HK-2 (cell line): ENCODE data around the gene FBXO5.
"Not testable (repeated sequence)": the region's sequence is repeated elsewhere in the genome, so short reads cannot be mapped to it uniquely, and the experiment has no call there.

Experiments used
- DNase-seq: peaks from one replicate; pipeline ENCODE4 v3.0.0-alpha.2; 2018; ENCODE audit not compliant: unreplicated experiment

The FBXO5 gene

DNA sequence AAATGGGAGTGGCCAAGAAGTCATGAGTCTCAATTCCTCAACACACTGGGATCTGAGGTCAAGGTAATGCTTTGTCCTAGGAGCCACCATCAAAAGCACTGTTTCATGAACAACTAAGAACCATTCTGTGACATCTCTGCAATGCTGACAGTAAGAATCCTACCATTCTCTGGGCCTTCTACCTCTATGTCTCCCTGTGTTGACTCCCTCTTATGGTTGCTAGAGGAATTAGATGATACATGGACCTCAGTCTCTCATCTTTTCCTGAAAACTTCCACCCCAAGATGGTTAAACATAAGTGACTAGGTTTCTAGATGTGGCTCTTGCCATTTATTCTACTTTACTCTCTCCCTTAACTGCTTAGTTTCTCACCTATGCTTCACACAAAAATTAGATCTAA lies 10.6 kb upstream of the FBXO5 start:
- DNase-seq: no peak

DNA sequence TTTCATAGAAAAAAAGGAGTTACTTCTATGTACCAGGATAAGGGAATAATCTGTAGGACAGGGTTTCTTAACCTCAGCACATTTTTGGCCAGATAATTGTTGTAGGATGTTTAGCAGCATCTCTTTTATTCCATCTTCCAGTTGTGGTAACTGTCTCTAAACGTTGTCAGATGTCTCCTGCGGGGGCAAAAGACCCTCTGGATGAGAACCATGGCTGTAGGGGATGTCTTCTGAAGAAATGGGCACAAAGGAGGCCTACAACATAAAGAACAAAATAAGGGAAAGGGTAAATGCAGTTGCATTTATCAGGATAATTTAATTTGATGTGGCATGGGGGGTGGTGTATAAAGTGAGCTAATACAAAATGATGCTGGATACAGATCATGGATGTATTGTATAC lies 4.1 kb upstream of the FBXO5 start:
- no peak for DNase-seq

DNA sequence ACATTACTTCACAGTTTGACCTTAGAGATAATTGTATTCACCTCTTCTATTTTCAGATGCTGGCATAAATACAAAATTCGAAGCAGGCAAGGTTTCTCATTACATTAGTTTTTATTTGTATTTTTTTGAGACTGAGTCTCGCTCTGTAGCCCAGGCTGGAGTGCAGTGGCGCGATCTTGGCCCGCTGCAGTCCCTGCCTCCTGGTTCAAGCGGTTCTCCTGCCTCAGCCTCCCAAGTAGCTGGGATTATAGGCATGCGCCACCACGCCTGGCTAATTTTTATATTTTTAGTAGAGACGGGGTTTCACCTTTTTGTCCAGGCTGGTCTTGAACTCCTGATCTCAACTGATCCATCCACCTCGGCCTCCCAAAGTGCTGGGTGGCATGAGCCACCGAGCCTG lies 2.5 kb upstream of the FBXO5 start:
- not testable (repeated sequence) for DNase-seq

DNA sequence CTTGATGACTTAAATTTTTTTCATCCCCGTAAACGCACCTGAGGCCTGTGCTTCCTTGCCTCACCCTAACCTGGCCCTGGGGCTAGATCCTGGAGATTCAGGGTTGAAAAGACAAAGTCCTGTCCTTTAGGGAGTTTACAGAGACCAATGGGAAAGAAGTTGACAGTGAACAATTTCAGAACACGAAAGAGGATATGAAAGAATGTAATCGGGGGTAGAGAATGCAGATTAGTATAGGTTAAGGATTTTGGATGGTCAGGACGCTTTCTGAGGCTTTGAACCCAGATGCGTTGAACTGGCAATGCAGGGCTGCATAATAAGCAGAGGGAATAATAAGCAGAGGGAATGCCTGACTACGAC lies 1.7 kb upstream of the FBXO5 start:
- DNase-seq: no peak

DNA sequence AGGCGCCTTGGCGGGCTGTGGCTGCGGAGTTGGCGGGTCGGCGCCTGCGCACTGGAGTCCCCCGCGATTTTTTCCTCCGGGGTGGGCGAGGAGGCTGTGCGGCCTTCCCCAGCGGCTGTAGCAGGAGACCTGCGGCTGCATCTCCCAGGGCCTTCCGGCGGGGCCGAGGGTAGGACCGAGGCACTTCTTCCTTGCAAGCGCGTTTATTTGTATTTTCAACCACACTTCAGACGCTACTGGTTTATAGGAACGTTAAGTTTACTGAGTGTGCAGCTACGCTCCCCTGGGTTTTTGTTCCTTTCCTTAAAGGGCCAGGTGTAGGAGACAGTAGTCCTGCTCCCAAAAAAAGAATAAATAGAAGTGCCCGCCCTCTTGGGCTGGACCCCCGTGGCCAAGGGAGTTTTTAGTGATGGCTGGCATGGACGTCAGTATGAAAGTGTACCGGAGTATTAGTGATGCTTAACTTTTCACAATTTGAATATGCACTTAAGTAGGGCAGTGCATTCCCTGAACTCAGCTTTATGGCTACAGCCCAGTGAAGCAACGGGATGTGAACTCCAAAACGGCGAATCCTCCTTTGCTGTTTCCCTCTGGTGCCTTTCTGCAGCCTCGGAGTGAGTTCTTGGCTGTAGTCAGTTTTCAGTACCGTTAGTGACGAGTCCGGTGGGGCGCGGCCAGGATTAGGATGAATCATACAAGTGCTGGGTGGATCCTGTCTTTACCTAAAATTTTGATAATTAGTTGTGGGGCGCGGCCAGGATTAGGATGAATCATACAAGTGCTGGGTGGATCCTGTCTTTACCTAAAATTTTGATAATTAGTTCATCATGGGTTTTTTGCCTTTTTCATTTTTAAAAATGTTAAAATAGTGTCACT lies 1.0 kb upstream of the FBXO5 start:
- DNase-seq: peak; percentile 69

DNA sequence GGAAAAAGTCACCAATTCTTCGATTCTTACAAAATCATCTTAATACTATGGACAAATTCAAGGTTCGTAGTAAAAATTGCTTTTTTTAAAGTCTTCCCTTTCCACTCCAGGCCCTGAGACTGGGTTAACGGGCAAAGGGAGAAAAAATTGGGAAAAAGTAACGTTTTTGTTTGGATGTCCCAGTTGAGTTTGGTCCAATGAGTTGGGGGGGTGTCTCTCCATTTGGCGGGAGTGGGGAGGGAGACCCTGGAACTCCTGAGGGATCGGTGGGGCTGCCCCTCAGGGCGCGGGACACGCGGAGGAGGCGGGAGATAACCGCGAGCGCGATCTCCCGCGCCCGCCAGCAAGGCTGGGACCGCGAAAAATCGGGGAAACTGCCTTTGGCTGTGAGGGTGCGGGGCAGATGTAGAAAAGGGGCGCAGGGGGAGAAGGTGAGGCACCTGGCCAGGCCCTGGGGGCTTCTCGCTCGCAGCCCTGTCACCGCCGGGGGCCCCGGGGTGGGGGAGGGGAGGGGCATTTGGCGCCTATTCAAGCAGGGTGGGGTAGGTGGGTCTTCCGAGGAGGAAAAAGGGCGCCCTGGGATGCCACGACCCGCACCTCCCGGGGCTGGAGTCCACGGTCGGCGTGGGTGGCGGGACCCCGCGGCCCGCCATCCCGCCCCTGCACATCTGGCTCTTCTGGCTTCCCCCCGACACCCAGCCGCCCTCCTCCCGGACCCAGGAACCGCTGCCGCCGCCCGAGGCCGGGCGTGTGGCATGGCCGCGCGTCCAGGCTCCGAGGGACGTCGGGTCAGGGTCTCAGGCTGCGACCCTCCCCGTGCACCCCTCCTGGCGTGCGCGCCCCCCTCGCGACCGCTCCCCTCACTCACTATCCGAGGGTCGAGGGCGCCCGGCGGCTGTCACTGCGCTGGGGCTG lies 595 bp downstream of the FBXO5 start:
- DNase-seq: peak; percentile 27

DNA sequence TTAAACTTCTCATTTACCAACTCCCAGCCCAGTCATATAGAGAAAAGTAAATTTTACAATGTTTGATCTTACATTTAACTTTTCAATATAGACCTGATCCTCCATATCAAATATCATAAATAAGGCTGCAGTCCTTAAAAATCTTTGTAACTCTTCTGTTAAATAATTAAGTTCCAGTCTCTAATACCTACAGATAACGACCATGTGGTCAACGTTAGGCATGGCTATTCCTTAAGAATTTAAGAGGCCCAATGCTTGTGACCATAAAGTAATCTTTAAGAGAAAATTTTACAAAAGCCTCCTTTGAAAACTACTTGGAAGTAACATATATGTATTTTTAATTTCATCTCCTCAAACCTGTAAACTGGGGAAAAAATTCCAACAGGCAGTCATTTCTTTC lies 1.6 kb downstream of the FBXO5 start:
- no peak for DNase-seq

DNA sequence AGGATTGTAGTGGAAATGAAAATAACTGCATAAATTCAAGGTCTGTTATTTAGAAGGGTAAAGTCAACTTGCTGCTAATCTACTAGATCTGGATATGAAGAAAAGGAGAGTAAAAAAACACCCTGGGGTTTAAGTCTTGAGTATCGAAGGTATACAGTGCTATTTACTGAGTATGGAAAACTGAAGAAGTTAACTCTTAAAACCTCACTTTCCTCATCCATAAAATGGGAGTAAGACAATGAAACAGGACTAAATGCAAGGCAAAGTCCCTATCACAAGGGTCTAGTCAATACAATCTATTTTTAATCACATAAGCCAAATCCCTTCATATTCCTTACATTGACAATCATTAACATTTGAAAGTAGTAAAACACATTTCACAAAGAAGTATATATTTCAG lies 2.2 kb downstream of the FBXO5 start:
- no peak for DNase-seq

DNA sequence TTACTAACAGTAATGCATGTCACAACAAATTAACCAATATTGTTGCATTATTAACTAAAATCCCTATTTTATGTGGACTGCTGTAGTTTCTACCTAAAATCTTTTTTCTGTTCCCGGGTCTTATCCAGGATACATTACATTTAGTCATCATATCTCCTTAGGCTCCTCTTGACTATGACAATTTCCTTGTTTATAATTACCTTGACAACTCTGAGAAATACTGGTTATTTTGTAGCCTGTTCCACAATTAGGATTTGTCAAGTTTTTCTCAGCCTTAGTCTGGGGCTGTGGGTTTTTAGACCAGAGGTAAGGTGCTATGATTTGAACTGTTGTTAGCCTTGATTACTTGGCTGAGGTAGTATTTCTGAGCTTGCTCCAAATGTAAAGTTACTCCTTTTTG lies 3.7 kb downstream of the FBXO5 start:
- DNase-seq: no peak

DNA sequence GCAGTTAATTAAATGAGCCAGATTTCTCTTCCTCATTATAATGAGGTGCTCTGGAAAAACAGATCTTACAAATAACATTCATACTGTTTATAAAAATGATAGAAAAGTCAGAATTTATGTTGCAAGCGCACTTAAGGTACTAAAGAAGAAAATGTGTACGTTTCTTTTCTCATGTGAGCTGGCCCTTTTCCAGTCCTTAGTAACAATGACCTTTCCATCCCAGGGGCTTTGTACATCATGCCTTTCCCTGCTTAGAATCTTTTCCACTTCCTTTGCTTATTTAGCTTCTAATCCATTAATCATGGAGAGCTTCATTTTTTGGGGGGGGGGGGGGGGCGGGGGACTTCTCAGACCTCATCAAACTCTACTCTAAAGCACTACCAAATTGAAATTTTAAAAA lies 4.8 kb downstream of the FBXO5 start:
- no peak for DNase-seq

DNA sequence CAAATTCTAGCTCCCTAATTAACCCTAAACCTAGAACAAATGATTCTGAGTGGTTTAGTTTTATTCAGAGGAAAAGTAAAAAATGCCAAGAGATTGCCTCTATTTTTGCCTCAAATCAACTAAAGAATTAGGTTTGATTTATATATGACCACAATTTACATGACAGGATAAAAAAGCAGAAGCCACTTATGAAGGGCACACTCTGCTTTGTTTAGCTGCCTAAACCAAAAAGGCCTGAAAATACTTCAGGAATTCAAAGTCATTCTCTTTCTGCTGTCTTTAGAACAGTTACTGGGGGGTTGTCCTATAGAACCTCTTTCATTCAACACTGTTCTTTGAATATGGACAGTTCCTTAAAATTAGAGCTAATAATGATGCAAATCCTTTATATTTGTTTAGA lies 5.3 kb downstream of the FBXO5 start:
- no peak for DNase-seq

DNA sequence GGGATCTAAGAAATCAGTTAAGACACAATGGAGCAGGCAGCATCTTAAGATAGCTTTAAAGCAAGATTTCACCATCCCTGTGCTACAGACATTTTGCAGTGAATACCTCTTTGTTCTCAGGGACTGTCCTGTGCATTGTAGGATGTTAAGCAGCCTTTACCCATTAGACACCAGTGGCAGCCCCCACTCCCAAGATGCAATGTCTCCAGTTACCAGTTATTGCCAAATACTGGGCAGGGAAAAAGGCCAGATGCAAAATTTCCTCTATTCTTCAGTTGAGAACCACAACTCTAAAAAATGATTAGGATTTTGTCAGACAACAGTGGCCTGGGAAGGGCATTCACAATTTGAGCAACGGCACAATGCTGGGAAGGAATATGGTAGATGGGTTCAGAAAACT lies 6.1 kb downstream of the FBXO5 start:
- DNase-seq: no peak

DNA sequence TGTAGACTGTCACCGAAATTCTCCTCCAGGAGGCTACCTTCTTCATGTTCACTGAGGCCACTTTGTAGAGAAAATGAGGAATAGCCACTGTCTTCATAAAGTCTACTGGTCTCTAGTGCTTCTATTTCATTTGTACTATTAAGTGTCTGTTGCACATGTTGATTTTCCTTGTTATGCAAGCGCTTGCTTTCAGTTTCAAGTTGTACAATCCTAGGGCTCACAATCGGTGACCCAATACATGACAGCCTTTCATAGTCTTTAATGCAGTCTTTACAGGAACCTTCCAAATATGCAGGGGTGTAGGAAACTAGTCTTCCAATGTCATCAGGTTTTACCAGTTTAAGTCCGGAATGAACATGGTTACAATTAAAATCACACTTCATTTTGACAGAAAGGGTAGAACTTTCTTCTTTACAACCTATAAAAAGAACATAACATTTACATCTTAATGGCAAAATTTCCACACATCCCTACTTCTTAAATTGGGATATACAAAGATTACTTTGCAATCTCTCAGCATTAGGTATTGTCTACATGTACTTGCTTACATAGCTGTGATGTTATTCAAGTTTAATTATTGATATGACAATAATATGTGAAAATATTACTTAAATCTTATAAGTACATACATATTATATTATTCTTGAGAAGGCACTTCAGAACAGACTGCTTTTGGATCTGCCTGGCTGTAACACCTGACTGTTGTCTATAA lies 7.5 kb downstream of the FBXO5 start:
- no peak for DNase-seq

DNA sequence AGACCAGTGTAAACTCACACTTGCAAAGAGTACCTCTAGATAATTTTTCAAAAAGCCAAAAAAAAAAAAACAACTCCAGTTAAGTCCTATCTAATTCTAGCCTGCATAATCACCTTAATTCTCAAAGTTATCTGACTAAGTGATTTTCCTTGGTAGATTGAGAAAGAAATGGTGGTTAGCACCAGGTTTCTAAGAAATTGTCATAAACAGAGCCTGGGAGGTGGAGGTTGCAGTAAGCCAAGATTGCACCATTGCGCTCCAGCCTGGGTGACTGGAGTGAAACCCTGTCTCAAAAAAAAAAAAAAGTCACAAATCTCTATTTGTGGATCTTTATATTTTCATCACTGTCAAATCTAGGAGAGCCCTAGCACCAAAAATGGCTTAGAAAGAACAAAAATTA lies 8.9 kb downstream of the FBXO5 start:
- no peak for DNase-seq

DNA sequence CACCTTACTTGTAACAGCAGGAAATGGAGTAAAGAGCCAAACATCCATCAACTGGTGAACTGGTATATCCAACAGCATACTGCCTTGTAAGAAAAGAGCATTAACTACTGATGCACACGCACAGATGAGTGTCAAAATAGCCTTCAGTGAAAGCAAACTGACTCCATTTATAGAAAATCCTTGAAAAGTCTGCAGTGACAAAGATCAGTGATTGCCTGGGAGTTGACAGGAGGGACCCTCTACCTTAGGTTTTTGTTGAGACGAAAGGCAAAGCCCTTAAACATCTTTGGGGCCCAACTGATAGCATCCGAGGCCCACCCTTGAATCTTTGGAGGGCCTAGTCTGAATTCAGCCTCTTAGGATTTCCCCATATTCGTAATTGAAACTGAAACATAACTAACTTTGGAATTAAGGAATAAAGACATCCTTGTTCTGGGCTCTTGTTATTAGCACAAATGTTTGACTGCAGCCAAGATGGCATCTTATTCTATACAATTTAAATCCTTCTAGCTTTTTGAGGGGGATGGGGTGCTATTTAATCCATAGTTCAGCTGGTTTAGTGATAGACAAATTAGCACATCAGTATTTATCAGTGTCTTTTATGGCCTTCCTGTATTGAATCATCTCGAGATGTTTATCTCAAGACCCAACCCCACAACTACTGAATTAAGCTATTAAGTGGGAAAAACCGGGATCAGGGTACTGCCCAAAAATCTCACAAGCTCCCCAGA lies 13.0 kb downstream of the FBXO5 start:
- DNase-seq: no peak

DNA sequence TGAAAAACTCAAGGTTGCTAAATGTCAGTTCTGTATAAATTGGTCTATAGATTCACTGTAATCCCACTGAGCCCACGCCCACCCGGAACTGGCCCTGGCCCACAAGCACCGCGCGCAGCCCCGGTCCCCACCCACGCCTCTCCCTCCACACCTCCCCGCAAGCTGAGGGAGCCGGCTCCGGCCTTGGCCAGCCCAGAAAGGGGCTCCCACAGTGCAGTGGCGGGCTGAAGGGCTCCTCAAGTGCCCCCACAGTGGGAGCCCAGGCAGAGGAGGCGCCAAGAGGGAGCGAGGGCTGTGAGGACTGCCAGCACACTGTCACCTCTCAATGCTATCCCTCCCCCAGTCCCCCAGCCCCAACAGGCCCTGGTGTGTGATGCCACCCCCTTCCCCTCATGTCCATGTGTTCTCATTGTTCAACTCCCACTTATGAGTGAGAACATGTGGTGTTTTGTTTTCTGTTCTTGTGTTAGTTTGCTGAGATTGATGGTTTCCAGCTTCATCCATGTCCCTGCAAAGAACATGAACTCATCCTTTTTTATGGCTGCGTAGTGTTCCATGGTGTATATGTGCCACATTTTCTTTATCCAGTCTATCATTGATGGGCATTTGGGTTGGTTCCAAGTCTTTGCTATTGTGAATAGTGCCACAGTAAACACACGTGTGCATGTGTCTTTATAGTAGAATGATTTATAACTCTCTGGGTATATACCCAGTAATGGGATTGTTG lies 16.5 kb downstream of the FBXO5 start:
- not testable (repeated sequence) for DNase-seq

DNA sequence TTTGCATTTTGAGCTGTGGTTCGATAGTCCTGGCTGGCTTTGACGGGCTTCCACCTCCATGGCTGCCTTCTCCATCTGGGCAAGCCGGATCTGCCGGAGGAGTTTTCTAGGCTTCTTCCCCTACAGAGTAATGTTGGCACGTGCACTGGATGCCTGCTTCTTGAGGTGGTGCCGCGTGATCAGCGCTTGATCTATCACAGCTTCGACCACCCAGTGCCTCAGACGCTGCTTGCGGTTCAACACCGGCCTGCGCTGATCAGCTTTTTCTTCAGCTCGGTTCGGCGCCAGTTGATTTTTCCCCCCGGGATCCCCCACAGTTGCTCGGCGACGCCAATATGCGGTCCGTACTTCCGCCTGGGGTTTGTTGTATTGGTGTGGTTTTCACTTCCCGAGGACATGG lies 23.5 kb downstream of the FBXO5 start:
- DNase-seq: no peak

DNA sequence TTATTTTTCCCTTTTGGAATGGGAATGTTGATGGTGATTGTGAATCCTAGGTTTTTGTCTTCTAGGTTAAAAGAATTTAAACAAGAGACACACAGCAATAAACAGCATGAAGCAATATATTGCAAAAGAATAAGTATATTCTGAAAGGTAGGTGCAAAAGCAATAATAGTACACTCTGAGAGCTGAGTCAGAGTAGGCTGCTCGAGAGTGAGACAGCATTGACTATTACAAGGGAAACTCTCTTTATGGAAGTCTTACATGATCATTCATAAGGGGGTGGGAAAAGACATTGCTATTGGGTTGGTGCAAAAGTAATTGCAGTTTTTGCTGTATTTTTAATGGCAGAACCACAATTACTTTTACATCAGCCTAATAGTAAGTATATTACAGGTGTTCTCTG lies 25.0 kb downstream of the FBXO5 start:
- DNase-seq: no peak

DNA sequence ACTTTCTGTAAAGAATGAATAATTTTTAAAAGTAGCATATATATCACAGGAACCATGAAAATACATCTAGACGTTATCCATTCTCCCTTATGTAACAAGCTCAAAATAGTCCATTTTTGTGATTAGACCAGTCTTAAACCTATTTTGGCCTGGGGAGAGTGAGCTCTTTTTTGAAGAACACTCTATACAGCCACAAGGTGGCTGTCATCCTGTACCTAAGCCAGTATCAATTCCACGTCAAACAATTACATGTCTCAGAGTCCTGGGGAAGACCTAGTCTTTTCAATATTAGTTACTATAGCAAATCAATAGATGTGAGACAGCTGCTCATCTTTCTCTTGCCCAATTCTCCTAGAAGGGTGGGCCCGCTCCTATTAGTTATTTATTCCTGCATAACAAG lies 28.4 kb downstream of the FBXO5 start:
- DNase-seq: no peak

DNA sequence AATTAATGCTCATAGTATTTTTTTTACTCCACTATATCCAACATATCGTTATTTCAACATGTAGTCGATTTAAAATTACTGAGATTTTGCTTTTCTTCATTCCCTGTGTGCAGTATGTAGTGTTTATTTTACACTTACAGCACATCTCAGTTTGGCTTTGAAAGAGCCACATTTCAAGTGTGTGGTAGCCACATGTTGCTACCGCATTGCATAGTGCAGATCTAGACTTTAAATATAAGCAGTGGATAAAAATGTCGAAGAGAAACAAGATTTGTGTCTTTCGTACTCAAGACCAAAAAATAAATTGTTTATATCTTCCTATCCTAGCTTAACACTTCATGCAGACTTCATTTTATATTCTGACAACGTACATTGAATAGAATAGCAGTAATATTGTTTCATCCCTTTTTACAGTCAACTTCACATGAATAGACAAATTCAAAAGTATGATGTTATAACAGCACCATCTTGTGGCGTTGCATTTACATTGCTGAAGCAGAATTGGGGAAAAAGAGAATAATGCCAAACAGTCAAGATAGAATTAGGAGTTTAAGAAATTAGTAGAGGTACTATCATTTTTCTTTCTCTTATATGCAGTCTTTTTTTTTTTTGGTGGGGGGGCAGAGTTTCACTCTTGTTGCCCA lies 29.9 kb downstream of the FBXO5 start:
- no peak for DNase-seq

DNA sequence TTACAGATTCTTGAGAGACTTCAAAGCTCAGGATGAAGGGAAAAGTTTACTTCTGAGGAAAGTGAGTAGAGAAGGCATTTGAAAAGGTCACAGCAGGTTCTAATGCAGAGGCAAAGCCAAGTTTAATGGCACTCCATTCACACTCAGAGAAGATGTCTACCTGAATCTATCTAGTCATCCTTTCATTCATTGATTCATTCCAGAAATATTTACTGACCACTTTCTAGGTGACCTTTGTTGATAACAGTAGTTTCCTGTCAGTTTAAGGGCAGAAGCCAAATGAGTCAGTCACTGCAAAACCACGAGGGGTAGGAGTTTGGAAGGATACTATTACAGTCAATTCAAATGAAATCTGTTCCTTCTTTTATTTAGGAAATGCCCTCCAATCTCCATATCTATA lies 30.8 kb downstream of the FBXO5 start:
- DNase-seq: no peak
